GM12874 (cell line): Measurements from ENCODE around the gene SH3PXD2A.

Experiments used
- CTCF ChIP-seq: IDR thresholded peaks from 2 replicates; pipeline ENCODE4 v1.5.1; 2011; ENCODE audit warnings: low read depth, mild to moderate bottlenecking, control low read depth, low read length, moderate library complexity; ENCODE audit not compliant: insufficient read depth

SH3PXD2A gene

GRCh38 chr10:103646304-103646703, 209.1 kb downstream of the SH3PXD2A start:
- TF ChIP-seq CTCF: no peak

- TF ChIP-seq CTCF: no peak
Measured at GRCh38 chr10:103645141-103646054, 210.0 kb downstream of the SH3PXD2A start.

GRCh38 chr10:103643381-103643780, 212.0 kb downstream of the SH3PXD2A start:
- no peak for TF ChIP-seq CTCF

- no peak for TF ChIP-seq CTCF
Measured at GRCh38 chr10:103641326-103641725, 214.1 kb downstream of the SH3PXD2A start.

GRCh38 chr10:103640436-103641181, 214.8 kb downstream of the SH3PXD2A start:
- TF ChIP-seq CTCF: no peak

GRCh38 chr10:103638948-103639347, 216.4 kb downstream of the SH3PXD2A start:
- TF ChIP-seq CTCF: no peak

GRCh38 chr10:103637927-103638557, 217.3 kb downstream of the SH3PXD2A start:
- no peak for TF ChIP-seq CTCF
